HCT116 (cell line): Measurements from ENCODE around the gene GABARAPL1.

Source experiments
- ATF3 ChIP-seq: IDR thresholded peaks from 2 replicates; pipeline ENCODE4 v1.6.1; 2012
- CTCF ChIP-seq, 3 experiments: fragments of 200-600 bp in 1 of 3; sonication (generic) in 1 of 3; IDR thresholded peaks in 2 of 3; conservative IDR thresholded peaks in 1 of 3; 2 replicates each; pipeline ENCODE4 v1.5.1; 2012 to 2017; ENCODE audit warnings: low read depth in 2 of 3, low read length in 2 of 3, antibody characterized with exemption in 1 of 3, borderline replicate concordance in 1 of 3, control low read depth in 1 of 3, mild to moderate bottlenecking in 1 of 3, mixed read lengths in 1 of 3, mixed run types in 1 of 3, moderate library complexity in 1 of 3; ENCODE audit not compliant: insufficient read depth in 1 of 3
- EZH2 ChIP-seq: fragments of 200-600 bp; sonication (generic); IDR thresholded peaks from 2 replicates; pipeline ENCODE4 v1.6.1; 2017; ENCODE audit warnings: antibody characterized with exemption, mixed run types
- EZH2phosphoT487 ChIP-seq: fragments of 200-600 bp; IDR thresholded peaks from 2 replicates; pipeline ENCODE4 v1.6.1; 2018; ENCODE audit warnings: antibody characterized with exemption, borderline replicate concordance
- JUND ChIP-seq: IDR thresholded peaks from 2 replicates; pipeline ENCODE4 v1.6.1; 2012
- POLR2A ChIP-seq: IDR thresholded peaks from 2 replicates; pipeline ENCODE4 v1.7.0; 2011; ENCODE audit warnings: borderline replicate concordance; ENCODE audit not compliant: insufficient read depth, insufficient read length; ENCODE audit errors: extremely low read depth
- POLR2AphosphoS5 ChIP-seq: IDR thresholded peaks from 2 replicates; pipeline ENCODE4 v1.6.1; 2011; ENCODE audit warnings: mild to moderate bottlenecking, low read depth, low read length, moderate library complexity
- RAD21 ChIP-seq: IDR thresholded peaks from 2 replicates; pipeline ENCODE4 v1.6.1; 2012; ENCODE audit warnings: low read depth, mild to moderate bottlenecking
- REST ChIP-seq: IDR thresholded peaks from 2 replicates; pipeline ENCODE4 v1.6.1; 2012; ENCODE audit warnings: low read depth
- TCF7L2 ChIP-seq: IDR thresholded peaks from 2 replicates; pipeline ENCODE4 v1.7.0; 2011; ENCODE audit warnings: borderline replicate concordance, inconsistent platforms; ENCODE audit not compliant: insufficient read depth, insufficient read length; ENCODE audit errors: extremely low read depth
- ZFX ChIP-seq: fragments of 450-650 bp; IDR thresholded peaks from 2 replicates; pipeline ENCODE4 v1.6.1; 2017
- TF ChIP-seq, protein P1 (sequence below): IDR thresholded peaks from 2 replicates; pipeline ENCODE4 v1.6.1; 2011; ENCODE audit warnings: mild to moderate bottlenecking, low read length, moderate library complexity; ENCODE audit not compliant: insufficient replicate concordance; ENCODE audit errors: extremely low read depth

DNA sequence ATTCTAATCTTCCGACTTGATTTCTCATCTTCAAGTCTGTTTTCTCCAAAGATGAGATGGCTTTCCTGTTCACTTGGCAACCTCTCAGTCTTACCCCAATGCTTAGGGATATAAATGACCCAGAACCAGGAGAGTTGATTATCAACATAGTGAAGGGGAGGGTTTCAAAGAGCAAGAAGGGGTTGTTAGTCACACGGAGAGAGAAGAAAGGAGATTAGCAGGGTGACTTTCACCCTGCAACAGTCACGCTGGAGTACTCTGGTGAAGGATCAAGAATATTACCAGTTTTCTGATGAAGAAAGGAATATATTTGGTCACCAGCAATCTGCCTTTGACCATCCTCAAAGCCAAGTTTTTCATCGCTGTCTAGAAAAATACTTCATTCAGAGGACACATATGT lies 33.9 kb upstream of the GABARAPL1 start, which contains the start of gene TMEM52B:
- no peak for TF ChIP-seq CTCF (IDR thresholded peaks at IDR 0.05 in 2 of 3, conservative IDR thresholded peaks at IDR 0.05 in 1 of 3; ENCODE audit: borderline replicate concordance in 1 of 3, insufficient read depth in 1 of 3, low read depth in 2 of 3, low read length in 2 of 3)
- TF ChIP-seq REST: no peak
- TF ChIP-seq, protein P1, sequence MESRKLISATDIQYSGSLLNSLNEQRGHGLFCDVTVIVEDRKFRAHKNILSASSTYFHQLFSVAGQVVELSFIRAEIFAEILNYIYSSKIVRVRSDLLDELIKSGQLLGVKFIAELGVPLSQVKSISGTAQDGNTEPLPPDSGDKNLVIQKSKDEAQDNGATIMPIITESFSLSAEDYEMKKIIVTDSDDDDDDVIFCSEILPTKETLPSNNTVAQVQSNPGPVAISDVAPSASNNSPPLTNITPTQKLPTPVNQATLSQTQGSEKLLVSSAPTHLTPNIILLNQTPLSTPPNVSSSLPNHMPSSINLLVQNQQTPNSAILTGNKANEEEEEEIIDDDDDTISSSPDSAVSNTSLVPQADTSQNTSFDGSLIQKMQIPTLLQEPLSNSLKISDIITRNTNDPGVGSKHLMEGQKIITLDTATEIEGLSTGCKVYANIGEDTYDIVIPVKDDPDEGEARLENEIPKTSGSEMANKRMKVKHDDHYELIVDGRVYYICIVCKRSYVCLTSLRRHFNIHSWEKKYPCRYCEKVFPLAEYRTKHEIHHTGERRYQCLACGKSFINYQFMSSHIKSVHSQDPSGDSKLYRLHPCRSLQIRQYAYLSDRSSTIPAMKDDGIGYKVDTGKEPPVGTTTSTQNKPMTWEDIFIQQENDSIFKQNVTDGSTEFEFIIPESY: no peak
- no peak for TF ChIP-seq ATF3
- TF ChIP-seq EZH2: no peak
- TF ChIP-seq RAD21: no peak
- no peak for TF ChIP-seq POLR2AphosphoS5
- no peak for TF ChIP-seq ZFX
- TF ChIP-seq EZH2phosphoT487: no peak
- TF ChIP-seq JUND: no peak
- no peak for TF ChIP-seq POLR2A
- TF ChIP-seq TCF7L2: no peak
